Activated CD4-positive, alpha-beta T cell treated with anti-CD3 and anti-CD28 coated beads, Interleukin-2, amount 50 U/mL, for 1 hour (primary cell): ENCODE results near the gene HDAC4.

Source experiments
- DNase-seq: peaks from one replicate; pipeline ENCODE4 v3.0.0-alpha.2; 2020

HDAC4 gene

GRCh38 chr2:239381709-239382134, 19.1 kb downstream of the HDAC4 start:
- DNase-seq = no peak

DNA sequence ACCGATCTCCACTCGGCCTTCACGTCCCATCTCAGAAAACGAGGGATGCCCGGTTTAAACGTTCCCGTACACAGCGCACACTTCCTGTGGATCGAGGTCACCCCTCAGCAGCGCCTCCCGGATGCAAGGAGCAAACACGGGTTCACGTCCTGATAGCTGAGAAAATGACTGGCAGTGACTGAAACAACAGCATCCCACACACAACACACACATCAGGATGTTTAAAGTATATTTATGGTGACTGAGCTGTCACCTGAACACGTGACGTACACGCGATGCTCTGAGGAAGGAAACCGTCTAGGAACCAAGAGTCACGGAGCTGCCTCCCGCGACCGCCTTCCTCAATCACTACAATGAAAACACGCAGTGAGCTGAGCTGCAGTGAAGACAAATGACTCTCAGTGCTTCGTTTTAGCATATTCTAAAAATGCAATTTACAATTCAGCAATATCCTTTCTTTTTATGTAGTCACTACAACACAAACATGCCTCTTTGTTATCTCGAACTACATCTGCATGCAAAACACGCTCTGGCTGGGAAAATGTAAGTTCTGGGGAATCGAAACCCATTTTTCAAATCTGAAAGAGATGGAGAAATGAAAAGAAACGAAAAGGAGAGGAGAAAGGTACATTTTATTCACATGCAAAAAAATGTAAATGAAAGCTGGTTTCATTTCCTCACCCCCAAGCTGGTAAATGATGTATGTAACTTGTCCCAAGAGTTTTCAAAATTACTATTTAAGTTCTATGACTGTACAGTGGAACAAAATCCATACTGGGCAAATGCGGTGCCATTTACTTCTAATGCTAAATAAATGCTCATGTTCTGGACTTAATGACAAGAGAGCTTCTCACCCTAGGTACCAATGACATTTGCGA, 19.8 kb downstream of the HDAC4 start:
- peak; percentile 73 for DNase-seq

DNA sequence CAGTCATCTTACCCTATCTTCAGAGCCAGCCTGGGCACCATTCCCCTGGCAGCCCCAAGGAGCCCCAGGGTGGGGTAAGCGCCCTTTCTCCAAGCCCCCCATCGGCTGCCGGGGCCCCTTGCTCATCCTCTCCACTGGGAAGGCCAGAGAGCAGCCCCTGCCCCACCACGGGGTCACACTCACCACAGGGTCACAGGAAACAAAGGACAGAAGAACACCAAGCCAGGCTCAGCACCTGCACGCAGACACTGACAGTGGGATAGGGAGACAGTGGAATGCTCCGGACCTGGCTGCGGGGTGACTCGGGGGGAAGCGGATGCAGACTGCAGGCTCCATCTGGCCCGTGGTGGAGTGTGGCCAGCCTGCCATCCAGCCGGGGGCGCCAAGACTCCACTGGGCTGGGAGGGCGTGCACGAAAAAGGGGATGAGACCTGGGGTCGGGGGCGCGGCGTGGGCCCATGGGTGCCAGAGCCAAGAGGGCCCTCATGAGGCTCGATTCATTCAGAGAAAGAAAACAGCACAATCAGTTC, 21.1 kb downstream of the HDAC4 start:
- no peak for DNase-seq

GRCh38 chr2:239378918-239379640, 21.7 kb downstream of the HDAC4 start:
- DNase-seq = no peak

GRCh38 chr2:239378021-239378917, 22.6 kb downstream of the HDAC4 start:
- DNase-seq = no peak

- DNase-seq = no peak
These were observed 23.2 kb downstream of the HDAC4 start for GRCh38 chr2:239377591-239377990.

DNA sequence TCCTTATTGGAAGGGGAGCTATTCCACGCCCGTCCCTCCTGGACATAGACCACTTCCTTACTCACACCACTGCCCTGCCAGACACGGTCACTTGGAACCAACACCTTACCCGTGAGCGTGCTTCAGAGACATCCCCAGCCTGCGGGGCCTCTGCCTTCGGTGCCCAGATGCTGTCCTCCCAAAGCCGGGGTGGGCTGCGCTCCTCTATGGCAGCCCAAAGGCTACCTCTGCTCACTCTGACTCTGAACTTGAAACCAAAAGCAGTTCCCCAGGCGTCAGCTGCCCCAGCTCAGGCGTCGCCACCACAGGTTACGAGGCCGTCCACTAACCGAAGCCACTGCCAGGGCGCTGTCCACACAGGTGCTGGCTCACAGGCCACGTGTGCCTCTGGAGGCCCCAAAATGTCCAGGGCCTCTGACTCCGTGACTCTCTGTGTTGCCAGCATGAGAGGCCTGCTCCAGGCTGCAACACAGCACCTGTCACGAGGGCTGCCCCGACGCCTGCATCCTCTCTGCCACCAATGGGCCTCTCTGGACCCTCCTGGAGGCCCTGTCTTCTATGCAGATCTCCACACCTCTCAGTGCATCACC, 23.8 kb downstream of the HDAC4 start:
- DNase-seq = no peak

- no peak for DNase-seq
These were observed 24.5 kb downstream of the HDAC4 start for GRCh38 chr2:239376351-239376750.

DNA sequence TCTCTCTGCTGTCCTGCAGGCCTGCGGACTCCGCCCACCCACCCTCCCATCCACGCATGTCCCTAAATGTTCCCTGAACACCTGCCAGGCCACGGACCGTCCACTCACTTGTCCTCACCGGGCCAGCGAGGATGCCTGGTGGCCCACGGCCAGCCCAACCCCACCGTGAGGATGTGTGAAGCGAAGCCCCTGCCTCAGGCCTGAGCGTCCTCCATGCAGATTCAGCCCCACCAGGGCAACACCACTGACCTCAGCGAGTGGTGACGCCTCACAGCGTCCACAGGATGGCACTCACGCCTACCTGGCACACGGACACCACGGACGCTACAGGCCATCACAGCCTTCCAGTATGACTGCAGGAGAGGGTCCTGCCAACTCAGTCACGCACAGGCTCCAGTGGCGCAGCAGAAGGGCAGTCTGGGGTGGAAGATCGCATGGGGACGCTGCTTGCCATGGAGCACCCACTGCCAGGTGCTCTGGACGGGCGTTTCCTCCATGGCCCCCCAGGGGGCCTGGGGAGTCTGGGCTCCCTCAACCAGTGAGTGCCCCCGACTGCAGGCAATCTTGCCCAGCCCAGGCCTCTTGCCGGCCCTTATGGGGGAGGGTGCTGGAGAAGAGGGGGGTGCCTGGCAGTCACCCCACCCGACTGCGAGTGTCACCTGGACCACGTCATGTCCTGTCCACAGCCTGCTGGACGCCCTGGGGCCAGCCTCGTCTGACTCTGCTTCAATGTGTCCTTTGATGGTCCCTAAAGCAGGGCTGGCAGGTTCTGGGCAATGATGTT, 25.4 kb downstream of the HDAC4 start:
- DNase-seq = no peak

- DNase-seq = no peak
These were observed 25.9 kb downstream of the HDAC4 start for GRCh38 chr2:239374896-239375277.

GRCh38 chr2:239372835-239373234, 28.0 kb downstream of the HDAC4 start:
- DNase-seq = no peak

DNA sequence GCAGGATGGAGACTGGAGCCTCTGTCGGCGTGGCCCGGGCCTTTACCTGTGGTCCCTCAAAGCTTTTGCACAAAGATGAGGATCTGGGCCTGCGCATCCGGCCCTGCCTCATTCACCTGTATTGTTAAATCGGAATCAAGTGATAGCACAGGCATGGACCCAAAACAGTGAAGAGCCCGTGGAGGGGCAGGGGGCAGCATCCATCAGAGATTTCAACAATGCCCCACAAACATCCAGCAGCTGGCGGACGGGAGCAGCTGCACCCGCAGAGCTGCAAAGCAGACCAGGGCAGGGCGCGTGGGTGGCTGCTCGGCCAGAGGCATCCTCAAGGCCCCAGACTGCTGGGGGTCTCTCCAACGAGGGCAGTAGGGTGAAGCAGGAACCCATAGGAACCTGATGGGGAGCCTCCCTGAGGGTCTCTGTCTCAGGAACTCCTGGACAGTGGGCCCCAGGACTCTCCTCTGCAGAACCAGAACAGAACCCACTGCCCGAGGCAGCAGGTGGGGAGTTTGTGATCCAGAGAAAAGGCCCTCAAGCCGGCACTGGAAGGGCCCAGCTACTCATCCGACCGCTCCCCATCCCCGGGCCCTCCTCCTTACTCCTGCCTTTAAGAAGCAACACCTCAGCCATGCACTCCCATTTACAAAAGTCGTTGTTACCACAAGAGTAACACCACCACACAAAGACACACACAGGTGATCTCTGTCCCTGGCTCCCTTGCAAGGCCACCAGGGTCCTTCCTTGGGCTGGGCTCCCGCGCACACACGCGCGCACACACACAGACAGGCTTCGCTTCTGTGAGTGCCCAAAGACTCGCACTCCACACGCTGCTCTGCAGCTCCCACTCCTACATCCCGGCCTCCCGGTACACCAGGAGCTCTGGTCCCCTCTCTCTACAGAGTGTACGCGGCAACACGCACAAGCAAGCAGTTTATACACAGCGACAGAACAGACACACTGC, 28.8 kb downstream of the HDAC4 start:
- DNase-seq = no peak

DNA sequence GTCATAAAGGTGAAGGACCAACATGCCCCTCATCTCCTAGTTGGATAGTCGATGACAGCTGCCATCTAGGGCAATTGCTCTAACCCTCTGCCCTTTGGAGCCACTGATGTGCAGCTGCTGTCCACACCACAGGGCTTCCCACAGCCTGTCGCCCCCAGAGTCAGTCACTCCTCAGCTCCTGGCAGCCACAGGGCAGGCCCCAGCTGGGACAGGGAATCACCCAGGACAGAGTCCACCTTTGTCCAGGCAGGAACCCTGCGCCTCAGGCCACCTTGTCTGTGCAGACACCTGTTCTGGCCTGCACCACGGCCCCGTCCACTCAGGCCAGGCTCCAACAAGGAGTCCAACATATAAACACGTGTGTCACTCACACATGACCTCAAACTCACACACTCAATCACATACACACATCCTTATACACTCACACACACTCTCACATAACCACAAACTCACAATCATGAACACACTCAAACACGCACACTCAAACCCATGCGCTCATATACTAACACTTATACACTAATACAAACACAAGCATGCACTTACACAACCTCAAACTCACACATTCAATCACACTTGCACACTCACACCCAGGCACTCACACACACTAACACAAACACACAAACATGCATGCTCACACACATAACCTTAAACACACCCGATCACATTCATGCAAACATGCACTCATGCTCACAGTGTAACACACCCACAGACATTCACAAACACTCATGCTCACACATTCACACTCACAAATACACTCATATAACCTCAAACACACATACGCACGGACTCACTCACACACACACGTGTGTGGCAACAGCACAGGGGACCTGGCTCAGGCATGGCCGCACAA, 29.7 kb downstream of the HDAC4 start:
- DNase-seq = no peak

DNA sequence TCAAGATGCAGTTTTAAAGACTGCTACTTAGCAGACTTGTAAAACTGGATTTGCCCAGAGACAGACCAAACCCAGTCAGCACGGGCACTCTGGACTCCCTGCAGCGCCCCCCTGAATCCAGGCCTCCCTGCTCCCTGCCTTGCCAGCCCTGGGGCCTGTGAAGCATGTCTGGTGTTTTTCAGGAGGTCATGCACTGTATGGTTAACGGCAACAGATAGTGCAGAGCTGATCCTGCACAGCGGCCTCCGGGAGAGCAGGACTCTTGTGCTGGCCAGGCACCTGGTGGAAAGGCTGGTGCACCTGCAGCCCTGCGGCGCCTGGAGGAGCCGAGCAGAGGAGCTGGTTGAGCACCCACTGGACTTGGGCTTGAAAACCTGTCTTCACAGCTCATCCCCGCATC, 30.4 kb downstream of the HDAC4 start:
- no peak for DNase-seq

DNA sequence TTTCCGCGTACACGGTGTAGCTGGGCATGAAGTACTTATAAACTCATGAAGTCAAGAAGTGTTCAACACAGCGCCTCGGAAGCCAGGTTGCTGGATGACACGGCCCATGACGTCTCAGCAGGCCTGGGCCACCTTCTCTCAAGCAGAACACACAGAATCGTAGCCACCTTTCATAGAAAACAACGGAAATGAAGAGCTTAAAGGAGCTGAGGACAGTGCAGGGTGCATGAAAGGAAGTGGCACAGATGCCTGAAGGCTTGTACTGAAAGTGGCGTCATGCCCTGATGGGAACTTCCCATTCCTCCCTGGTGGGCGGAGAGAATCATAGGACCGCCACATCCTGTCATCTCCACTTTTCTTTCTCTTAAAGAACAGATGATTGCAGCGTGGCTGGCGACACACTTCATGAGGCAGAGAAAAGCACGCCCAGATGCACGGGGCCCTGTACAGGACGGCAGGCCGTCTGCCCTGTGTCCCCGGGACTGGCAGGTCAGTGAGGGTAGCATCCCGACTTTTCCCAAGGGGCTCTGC, 31.1 kb downstream of the HDAC4 start:
- peak; percentile 71 for DNase-seq

DNA sequence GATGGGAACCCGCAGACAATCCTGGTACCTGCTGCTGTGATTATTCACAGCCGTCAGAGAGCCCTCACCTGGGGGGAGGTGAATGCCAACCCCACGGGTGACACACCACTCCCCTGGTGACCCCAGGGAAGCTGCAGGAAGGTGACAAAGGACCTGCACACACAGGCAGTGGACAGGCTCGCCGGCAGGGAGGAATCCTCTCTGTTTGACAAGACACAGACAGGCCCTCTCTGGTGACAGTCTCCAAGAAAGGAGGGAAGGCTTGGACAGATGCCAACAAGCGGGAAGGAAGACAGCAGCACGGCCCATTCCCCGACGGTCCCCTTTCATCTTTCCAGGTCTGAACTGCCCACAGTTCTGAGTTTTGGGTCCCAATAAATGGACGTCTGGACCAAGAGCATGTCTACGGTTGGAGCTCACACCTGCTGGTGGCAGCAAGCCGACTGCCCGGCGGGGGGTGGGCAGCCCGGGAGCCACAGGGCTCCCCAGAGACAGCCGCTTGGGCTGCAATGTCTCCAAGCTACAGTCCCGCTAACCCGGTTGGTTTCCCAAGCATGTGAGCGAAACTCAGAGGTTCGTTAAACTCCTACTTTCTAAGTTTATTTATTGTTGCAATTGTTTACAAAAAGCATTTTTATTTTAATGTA, 31.8 kb downstream of the HDAC4 start:
- no peak for DNase-seq

DNA sequence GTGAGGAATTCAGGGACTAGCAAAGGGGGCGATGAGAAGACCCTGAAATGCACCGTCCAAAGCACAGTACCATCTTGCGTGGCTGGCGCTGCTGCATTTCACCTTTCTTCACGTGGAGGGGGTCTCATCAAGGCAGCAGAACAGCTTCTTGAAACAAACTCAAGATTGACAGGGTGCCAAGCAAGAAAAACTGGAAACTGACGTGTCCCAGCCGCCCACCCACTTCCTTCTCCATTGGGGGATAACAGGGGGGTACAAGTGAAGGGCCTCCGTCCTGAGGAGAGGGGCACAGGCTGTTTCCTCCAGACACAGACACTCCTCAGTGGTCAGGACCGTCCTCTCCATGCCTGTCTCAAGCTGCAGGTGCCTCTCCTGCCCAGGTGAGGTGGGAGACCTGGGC, 32.5 kb downstream of the HDAC4 start:
- no peak for DNase-seq

DNA sequence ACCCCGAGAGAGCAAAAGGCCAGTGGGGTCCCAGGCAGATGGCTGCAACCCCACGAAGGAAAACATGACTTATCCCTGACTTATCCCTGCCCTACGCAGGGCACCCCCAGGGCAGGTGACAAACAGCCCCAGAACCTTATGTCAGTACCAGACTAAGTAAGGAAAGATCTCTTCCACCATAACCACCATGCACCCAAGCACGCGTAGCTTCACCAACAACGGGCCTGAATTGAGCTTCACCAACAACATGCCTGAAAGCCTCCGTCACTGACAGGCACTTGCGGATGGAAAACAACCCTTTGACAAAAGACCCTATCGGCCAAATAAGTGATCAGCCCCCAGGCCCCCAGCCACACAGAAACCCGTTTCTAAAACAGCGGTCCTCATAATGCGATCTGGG, 34.1 kb downstream of the HDAC4 start:
- no peak for DNase-seq
